GM12875 (cell line): Measurements from ENCODE around the gene ADGRL4.

ENCODE experiments used
- H3K4me3 ChIP-seq: one replicate; pipeline ENCODE4 v1.5.1; 2011; ENCODE audit warnings: low read depth, low read length, control low read depth
- TF ChIP-seq, protein P1 (sequence below): IDR thresholded peaks from 2 replicates; pipeline ENCODE4 v1.5.1; 2011; ENCODE audit warnings: low read depth, mild to moderate bottlenecking, control low read depth, inconsistent platforms, low read length, moderate library complexity, borderline replicate concordance; ENCODE audit not compliant: insufficient read depth

The ADGRL4 gene

DNA sequence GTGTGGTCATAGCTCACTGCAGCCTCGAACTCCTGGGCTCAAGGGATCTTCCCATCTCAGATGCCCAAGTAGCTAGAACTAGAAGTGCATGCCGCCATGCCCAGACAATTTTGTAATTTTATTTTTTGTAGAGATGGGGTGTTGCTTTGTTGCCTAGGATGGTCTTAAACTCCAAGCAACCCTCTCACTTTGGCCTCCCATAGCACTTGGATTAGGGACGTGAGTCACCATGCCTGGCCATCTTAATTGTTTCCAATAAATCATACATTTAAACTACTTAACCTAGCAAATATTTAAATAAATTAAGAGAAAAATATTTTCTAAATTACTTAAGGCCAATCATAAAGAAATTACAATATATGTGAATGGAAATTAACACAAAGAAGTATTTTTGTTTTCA is 35.1 kb upstream of the ADGRL4 start:
- no peak overlapping the region for H3K4me3 ChIP-seq
- TF ChIP-seq, protein P1, sequence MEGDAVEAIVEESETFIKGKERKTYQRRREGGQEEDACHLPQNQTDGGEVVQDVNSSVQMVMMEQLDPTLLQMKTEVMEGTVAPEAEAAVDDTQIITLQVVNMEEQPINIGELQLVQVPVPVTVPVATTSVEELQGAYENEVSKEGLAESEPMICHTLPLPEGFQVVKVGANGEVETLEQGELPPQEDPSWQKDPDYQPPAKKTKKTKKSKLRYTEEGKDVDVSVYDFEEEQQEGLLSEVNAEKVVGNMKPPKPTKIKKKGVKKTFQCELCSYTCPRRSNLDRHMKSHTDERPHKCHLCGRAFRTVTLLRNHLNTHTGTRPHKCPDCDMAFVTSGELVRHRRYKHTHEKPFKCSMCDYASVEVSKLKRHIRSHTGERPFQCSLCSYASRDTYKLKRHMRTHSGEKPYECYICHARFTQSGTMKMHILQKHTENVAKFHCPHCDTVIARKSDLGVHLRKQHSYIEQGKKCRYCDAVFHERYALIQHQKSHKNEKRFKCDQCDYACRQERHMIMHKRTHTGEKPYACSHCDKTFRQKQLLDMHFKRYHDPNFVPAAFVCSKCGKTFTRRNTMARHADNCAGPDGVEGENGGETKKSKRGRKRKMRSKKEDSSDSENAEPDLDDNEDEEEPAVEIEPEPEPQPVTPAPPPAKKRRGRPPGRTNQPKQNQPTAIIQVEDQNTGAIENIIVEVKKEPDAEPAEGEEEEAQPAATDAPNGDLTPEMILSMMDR, result no peak

DNA sequence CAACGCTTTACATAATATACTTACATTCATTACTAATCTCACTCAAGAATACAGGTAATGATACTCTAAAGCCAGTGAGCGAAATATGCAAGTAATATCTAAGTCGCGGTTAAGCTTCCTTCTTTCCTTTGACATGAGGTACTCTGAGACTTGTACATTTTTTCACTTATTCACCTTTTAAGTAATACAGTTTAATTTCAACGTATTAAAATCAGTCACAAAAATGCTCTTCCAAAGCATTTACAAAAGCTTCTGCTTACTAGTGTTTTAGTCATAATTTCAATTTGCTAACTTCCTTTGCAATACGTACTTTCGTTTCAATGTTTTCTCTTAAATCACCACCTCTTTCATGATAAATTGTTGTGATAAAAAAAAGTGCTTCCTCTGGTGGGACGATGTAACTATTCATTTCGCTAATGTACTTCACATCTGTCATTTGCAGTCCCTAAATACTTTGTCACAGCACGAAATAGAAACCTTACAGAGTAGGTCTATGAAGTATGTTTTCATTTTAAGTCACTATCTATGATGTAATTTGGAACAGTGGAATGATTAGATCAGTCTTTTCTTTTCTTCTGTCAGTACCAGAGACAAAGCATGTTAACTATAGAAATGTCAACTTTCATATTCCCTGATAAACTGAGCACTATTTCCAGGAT is 34.0 kb upstream of the ADGRL4 start:
- TF ChIP-seq, protein P1, result no peak
- no peak overlapping the region for H3K4me3 ChIP-seq

DNA sequence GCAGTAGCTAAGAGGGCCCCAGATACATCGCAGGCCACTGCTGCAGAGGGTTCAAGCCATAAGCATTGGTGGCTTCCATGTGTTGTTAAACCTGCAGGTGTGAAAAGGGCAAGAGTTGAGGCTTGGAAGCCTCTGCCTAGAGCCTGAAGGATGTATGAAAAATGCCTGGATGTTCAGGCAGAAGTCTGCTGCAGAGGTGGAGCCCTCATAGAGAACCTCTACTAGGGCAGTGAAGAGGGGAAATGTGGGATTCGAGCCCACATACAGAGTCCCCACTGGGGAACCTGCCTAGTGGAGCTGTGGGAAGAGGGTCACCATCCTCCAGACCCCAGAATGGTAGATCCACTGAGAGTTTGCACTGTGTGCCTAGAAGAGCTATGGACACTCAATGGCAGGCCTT is 30.6 kb upstream of the ADGRL4 start:
- TF ChIP-seq, protein P1, result no peak
- no peak overlapping the region for H3K4me3 ChIP-seq

DNA sequence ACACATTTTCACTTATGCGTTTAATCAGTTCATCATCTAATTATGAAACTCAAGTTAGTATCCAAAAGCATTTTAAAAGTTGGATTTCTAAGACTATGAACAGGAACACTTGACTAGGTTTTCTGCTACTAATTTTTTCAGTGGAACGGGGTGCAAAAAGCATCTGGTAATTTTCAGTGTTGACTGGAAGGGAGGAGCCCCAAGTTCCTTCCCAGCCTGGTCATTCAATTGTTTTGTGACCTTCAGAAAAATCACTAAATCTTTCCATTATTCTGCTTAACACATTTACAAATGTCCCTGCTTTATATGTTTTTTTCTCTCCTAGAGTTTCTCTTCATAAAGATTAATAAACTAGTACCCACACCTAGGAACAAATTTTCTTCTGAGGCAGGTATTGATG is 6.0 kb upstream of the ADGRL4 start:
- TF ChIP-seq, protein P1, result no peak
- H3K4me3 ChIP-seq, result no peak overlapping the region

DNA sequence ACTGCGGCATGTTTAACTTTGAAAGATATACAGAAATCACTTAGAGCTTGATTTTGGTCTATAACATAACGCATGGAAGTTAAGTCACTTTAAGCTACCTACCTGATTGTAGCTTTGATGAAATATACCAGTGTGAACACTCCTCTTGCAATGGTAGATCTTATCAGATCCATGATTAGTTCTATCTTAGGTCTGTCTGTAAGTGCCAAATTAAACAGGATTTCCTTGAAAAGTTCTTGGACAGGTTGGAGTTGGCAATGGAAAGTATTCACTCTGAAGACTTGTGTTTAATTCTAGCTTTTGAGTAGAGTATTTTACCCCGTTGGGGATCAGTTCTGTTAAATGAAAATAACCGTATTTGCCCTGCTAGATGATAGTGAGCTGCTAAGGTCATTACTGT is 4.1 kb upstream of the ADGRL4 start:
- no peak overlapping the region for H3K4me3 ChIP-seq
- TF ChIP-seq, protein P1, result no peak

DNA sequence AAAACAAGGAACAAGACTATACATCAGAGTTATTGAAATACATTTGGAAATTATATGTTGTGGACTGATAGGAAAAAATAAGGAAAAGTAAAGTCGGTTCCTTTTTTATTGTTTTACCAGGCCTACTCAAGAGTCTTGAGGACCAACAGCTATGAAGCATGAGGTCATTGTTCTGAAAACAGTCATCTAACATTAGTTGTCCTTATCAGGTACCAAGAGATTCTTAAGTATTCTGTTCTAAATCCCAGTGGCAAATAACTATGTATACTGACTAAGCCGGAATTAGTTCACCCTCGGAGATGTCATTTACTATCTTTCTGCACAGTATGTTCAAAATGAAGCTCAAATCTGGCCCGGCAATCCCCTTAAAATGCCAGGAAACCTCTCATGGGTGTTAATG is 585 bp downstream of the ADGRL4 start:
- TF ChIP-seq, protein P1, result no peak
- no peak overlapping the region for H3K4me3 ChIP-seq

DNA sequence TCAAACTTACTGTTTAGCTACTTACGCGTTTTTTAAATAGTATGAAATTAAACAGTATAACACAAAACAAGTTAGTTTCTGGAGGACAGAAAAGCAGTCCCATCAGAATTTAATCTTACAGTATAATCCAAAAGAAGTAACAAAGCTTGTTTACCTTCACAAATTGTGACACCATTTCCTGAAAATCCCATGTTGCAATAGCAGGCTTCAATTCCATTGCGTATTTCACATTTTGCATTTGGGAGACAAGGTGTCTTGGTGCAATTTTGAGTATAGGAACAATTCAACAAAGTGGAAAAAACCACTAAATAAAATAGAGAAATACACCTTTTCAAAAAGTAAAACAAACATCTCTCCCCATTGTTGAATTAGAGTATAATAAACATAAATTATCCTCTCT is 1.6 kb downstream of the ADGRL4 start:
- H3K4me3 ChIP-seq, result no peak overlapping the region

More for the DNA sequence above, 1.6 kb downstream of the ADGRL4 start:
- TF ChIP-seq, protein P1, result no peak
